Lower leg skin (tissue), 3 donors: ENCODE data around the gene PDE7B.

Experiments used
- CTCF ChIP-seq, 3 donors: fragments of 450-650 bp; IDR thresholded peaks; one replicate each; pipeline ENCODE4 v1.5.1; 2016; ENCODE audit warnings: antibody characterized with exemption in 3 of 3, mild to moderate bottlenecking in 3 of 3, moderate library complexity in 2 of 3
- POLR2A ChIP-seq, 2 donors: fragments of 450-650 bp; IDR thresholded peaks; one replicate each; pipeline ENCODE4 v1.6.1; 2016 to 2017; ENCODE audit warnings: antibody characterized with exemption in 2 of 2, mild to moderate bottlenecking in 1 of 2, moderate library complexity in 1 of 2

DNA sequence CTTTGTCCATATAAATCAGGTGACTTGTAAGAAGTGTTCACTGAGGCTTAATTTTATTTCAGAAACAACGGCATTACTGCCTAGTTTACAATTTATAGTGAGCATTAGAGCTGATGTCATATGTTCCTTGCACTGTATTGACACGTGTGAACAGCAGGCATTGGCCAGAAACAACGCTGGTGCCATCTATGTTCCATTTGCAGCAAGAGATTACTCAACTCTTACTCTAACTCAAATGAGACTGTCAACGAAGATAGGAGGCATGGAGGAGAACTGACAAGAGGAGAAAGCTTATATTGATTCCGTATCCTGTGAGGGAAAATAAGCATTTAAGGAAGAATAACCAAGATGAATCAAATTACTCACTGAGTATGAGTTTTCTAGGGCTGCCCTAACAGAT lies 350.2 kb downstream of the PDE7B start:
- TF ChIP-seq CTCF (IDR thresholded peaks at IDR 0.05) = no peak
- TF ChIP-seq POLR2A (IDR thresholded peaks at IDR 0.05) = no peak
